Astrocyte (in vitro differentiated cells and primary cell): ENCODE data around the gene CDK6. TPM values are rescaled to one million over a fixed set of nuclear protein-coding genes. Genes with fewer than 3 reads are reported as not detected.

Source experiments
- DNase-seq: peaks from one replicate; pipeline ENCODE4 v3.0.0-alpha.2; 2010; ENCODE audit warnings: low read depth
- FAIRE-seq: peaks from 2 replicates; lab custom pipeline; 2011; peaks lifted over from hg19 to GRCh38; lab: Jason Lieb, UNC
- H2AFZ ChIP-seq: 2 replicates; pipeline ENCODE4 v1.6.0; 2012; ENCODE audit warnings: low read depth, low read length, inconsistent platforms
- H3K27ac ChIP-seq: 2 replicates; pipeline ENCODE4 v1.5.1; 2011; ENCODE audit warnings: low read depth, low read length, inconsistent platforms
- H3K27me3 ChIP-seq: 2 replicates; pipeline ENCODE4 v1.6.0; 2011; ENCODE audit warnings: low read length, inconsistent platforms; ENCODE audit not compliant: insufficient read depth
- H3K36me3 ChIP-seq: 2 replicates; pipeline ENCODE4 v1.5.1; 2011; ENCODE audit warnings: low read length, inconsistent platforms; ENCODE audit not compliant: insufficient read depth
- H3K4me1 ChIP-seq: 2 replicates; pipeline ENCODE4 v1.5.1; 2011; ENCODE audit warnings: low read length, inconsistent platforms; ENCODE audit not compliant: insufficient read depth
- H3K4me2 ChIP-seq: 2 replicates; pipeline ENCODE4 v1.6.0; 2012; ENCODE audit warnings: low read length, inconsistent platforms
- H3K4me3 ChIP-seq: 2 replicates; pipeline ENCODE4 v1.5.1; 2011; ENCODE audit warnings: low read depth, mild to moderate bottlenecking, low read length, inconsistent platforms; ENCODE audit not compliant: insufficient read depth
- H3K79me2 ChIP-seq: 2 replicates; pipeline ENCODE4 v1.6.0; 2012; ENCODE audit warnings: mild to moderate bottlenecking, low read length, inconsistent platforms; ENCODE audit not compliant: insufficient read depth
- H3K9ac ChIP-seq: 2 replicates; pipeline ENCODE4 v1.6.0; 2012; ENCODE audit warnings: mild to moderate bottlenecking, low read length, inconsistent platforms
- H3K9me3 ChIP-seq: 2 replicates; pipeline ENCODE4 v1.5.1; 2012; ENCODE audit warnings: low read depth, mild to moderate bottlenecking, low read length, inconsistent platforms; ENCODE audit not compliant: insufficient read depth
- H4K20me1 ChIP-seq: 2 replicates; pipeline ENCODE4 v1.6.0; 2012; ENCODE audit warnings: low read length, inconsistent platforms; ENCODE audit not compliant: insufficient read depth
- H3K27ac Mint-ChIP-seq: one replicate; pipeline ENCODE4 v1.8.0; 2021; ENCODE audit warnings: mild to moderate bottlenecking, mixed read lengths; ENCODE audit not compliant: unreplicated experiment
- H3K27me3 Mint-ChIP-seq: one replicate; pipeline ENCODE4 v1.8.0; 2021; ENCODE audit warnings: low read depth, mixed read lengths; ENCODE audit not compliant: unreplicated experiment
- H3K36me3 Mint-ChIP-seq: one replicate; pipeline ENCODE4 v1.8.0; 2021; ENCODE audit warnings: low read depth, mixed read lengths; ENCODE audit not compliant: unreplicated experiment
- H3K4me1 Mint-ChIP-seq: one replicate; pipeline ENCODE4 v1.8.0; 2021; ENCODE audit warnings: low read depth, mixed read lengths; ENCODE audit not compliant: unreplicated experiment
- H3K4me3 Mint-ChIP-seq: one replicate; pipeline ENCODE4 v1.8.0; 2021; ENCODE audit warnings: mild to moderate bottlenecking, moderate library complexity, mixed read lengths; ENCODE audit not compliant: unreplicated experiment
- H3K9me3 Mint-ChIP-seq: one replicate; pipeline ENCODE4 v1.8.0; 2021; ENCODE audit warnings: mild to moderate bottlenecking, mixed read lengths; ENCODE audit not compliant: unreplicated experiment
- EZH2 ChIP-seq: IDR thresholded peaks from 2 replicates; pipeline ENCODE4 v1.6.1; 2012; ENCODE audit warnings: mild to moderate bottlenecking, low read length, inconsistent platforms; ENCODE audit not compliant: insufficient read depth
- total RNA-seq: library from RNA; stranded (reverse); gene quantifications from 2 replicates; pipeline ENCODE4 v1.2.1, GENCODE V29; 2021
- TF ChIP-seq, protein P1 (sequence below): IDR thresholded peaks from 2 replicates; pipeline ENCODE4 v1.5.1; 2011; ENCODE audit warnings: low read depth, mild to moderate bottlenecking, inconsistent platforms, low read length, moderate library complexity; ENCODE audit not compliant: insufficient read depth

CDK6 gene
- total RNA-seq, 1 donor from 2014 or later, result 160 TPM

- H3K9me3 Mint-ChIP-seq, result no peaks in the 10 kb centered on the region
- H3K9me3 ChIP-seq, result no peaks in the 10 kb centered on the region
- no peak for TF ChIP-seq EZH2
- TF ChIP-seq, protein P1, sequence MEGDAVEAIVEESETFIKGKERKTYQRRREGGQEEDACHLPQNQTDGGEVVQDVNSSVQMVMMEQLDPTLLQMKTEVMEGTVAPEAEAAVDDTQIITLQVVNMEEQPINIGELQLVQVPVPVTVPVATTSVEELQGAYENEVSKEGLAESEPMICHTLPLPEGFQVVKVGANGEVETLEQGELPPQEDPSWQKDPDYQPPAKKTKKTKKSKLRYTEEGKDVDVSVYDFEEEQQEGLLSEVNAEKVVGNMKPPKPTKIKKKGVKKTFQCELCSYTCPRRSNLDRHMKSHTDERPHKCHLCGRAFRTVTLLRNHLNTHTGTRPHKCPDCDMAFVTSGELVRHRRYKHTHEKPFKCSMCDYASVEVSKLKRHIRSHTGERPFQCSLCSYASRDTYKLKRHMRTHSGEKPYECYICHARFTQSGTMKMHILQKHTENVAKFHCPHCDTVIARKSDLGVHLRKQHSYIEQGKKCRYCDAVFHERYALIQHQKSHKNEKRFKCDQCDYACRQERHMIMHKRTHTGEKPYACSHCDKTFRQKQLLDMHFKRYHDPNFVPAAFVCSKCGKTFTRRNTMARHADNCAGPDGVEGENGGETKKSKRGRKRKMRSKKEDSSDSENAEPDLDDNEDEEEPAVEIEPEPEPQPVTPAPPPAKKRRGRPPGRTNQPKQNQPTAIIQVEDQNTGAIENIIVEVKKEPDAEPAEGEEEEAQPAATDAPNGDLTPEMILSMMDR, result no peak
- H3K4me2 ChIP-seq, result no peak overlapping the region
- H4K20me1 ChIP-seq, result no peaks in the 10 kb centered on the region
- H3K27ac Mint-ChIP-seq, result no peak overlapping the region
- peaks cover 38% of the 10 kb centered on the region for H3K4me1 ChIP-seq
- no peak overlapping the region for H3K4me3 Mint-ChIP-seq
- no peak overlapping the region for H3K9ac ChIP-seq
- no peaks in the 10 kb centered on the region for H3K36me3 ChIP-seq
- H3K36me3 Mint-ChIP-seq, result peaks cover 18% of the 10 kb centered on the region
- DNase-seq (no peak), FAIRE-seq (no peak)
- no peak overlapping the region for H2AFZ ChIP-seq
- H3K79me2 ChIP-seq, result peaks cover 60% of the 10 kb centered on the region
- H3K4me1 Mint-ChIP-seq, result peaks cover 43% of the 10 kb centered on the region
- no peaks in the 10 kb centered on the region for H3K27me3 Mint-ChIP-seq
- H3K4me3 ChIP-seq, result no peak overlapping the region
- no peak overlapping the region for H3K27ac ChIP-seq
- no peaks in the 10 kb centered on the region for H3K27me3 ChIP-seq
Observed at GRCh38 chr7:92693519-92693918, 142.9 kb downstream of the CDK6 start.

GRCh38 chr7:92691578-92691977 is 144.8 kb downstream of the CDK6 start:
- H3K36me3 Mint-ChIP-seq, result peaks cover 19% of the 10 kb centered on the region
- no peak overlapping the region for H3K27ac Mint-ChIP-seq
- H2AFZ ChIP-seq, result no peak overlapping the region
- no peaks in the 10 kb centered on the region for H3K27me3 Mint-ChIP-seq
- H3K4me1 Mint-ChIP-seq, result peaks cover 25% of the 10 kb centered on the region
- no peaks in the 10 kb centered on the region for H3K27me3 ChIP-seq
- H3K4me1 ChIP-seq, result peaks cover 19% of the 10 kb centered on the region
- TF ChIP-seq EZH2, result no peak
- TF ChIP-seq, protein P1, result peak; percentile 51
- no peak overlapping the region for H3K4me2 ChIP-seq
- H3K27ac ChIP-seq, result peak overlapping the region; percentile 48
- FAIRE-seq (peak; percentile 43), DNase-seq (peak; percentile 36)
- no peaks in the 10 kb centered on the region for H4K20me1 ChIP-seq
- no peaks in the 10 kb centered on the region for H3K36me3 ChIP-seq
- no peak overlapping the region for H3K9ac ChIP-seq
- no peaks in the 10 kb centered on the region for H3K9me3 ChIP-seq
- no peak overlapping the region for H3K4me3 ChIP-seq
- peaks cover 59% of the 10 kb centered on the region for H3K79me2 ChIP-seq
- no peak overlapping the region for H3K4me3 Mint-ChIP-seq
- H3K9me3 Mint-ChIP-seq, result no peaks in the 10 kb centered on the region

GRCh38 chr7:92685136-92686042 is 151.0 kb downstream of the CDK6 start:
- Histone ChIP-seq H2AFZ (no peak overlapping the region), H3K4me3 (no peak overlapping the region), H3K27ac (no peak overlapping the region), H3K36me3 (peaks cover 11% of the 10 kb centered on the region), H3K79me2 (peaks cover 72% of the 10 kb centered on the region), H3K27me3 (no peaks in the 10 kb centered on the region), H3K9me3 (no peaks in the 10 kb centered on the region), H3K9ac (no peak overlapping the region), H4K20me1 (peaks cover 22% of the 10 kb centered on the region), H3K4me1 (peaks cover 7% of the 10 kb centered on the region), H3K4me2 (no peak overlapping the region)
- TF ChIP-seq EZH2, result no peak
- TF ChIP-seq, protein P1, result no peak
- Mint-ChIP-seq H3K4me1 (peaks cover 13% of the 10 kb centered on the region), H3K9me3 (no peaks in the 10 kb centered on the region), H3K27ac (no peak overlapping the region), H3K27me3 (no peaks in the 10 kb centered on the region), H3K4me3 (no peak overlapping the region), H3K36me3 (peaks cover 24% of the 10 kb centered on the region)
- DNase-seq (no peak), FAIRE-seq (no peak)
